H1 (cell line): Measurements from ENCODE around the gene FBXL15. TPM values are rescaled to one million over a fixed set of nuclear protein-coding genes. Genes with fewer than 3 reads are reported as not detected.

Source experiments
- ATF2 ChIP-seq: IDR thresholded peaks from 2 replicates; pipeline ENCODE4 v1.6.1; 2012; ENCODE audit warnings: low read length, inconsistent platforms
- BCL11A ChIP-seq, 2 experiments: IDR thresholded peaks; one replicate each; pipeline ENCODE4 v1.6.1; 2011; ENCODE audit warnings: low read depth in 2 of 2, low read length in 2 of 2, mild to moderate bottlenecking in 2 of 2
- BRCA1 ChIP-seq: IDR thresholded peaks from 2 replicates; pipeline ENCODE4 v1.6.1; 2012; ENCODE audit warnings: low read depth, low read length, improper control_type of control experiment
- CBX5 ChIP-seq: fragments of 300-800, 300-1000 bp; sonication (generic); IDR thresholded peaks from 2 replicates; pipeline ENCODE4 v1.7.1; 2016; ENCODE audit warnings: antibody characterized with exemption, low read length, low read depth
- CHD1 ChIP-seq: IDR thresholded peaks from 2 replicates; pipeline ENCODE4 v1.6.1; 2012; ENCODE audit warnings: low read depth, low read length, improper control_type of control experiment
- CHD2 ChIP-seq: IDR thresholded peaks from 2 replicates; pipeline ENCODE4 v1.6.1; 2012; ENCODE audit warnings: low read length, improper control_type of control experiment
- CTCF ChIP-seq, 3 experiments: IDR thresholded peaks; 1 replicate in 2 of 3; 2 replicates in 1 of 3; pipeline versions ENCODE4 v1.5.1 to v1.6.1; 2011; ENCODE audit warnings: low read length in 3 of 3, mild to moderate bottlenecking in 3 of 3, inconsistent platforms in 2 of 3, low read depth in 1 of 3, moderate library complexity in 1 of 3; ENCODE audit not compliant: insufficient read depth in 1 of 3; ENCODE audit errors: control extremely low read depth in 1 of 3
- EP300 ChIP-seq, 2 experiments: IDR thresholded peaks; 1 replicate in 1 of 2; 2 replicates in 1 of 2; pipeline ENCODE4 v1.6.1; 2011 to 2012; ENCODE audit warnings: low read depth in 2 of 2, low read length in 2 of 2, mild to moderate bottlenecking in 2 of 2, borderline replicate concordance in 1 of 2, inconsistent platforms in 1 of 2, moderate library complexity in 1 of 2
- EZH2 ChIP-seq: fragments of 200-600 bp; sonication (generic); IDR thresholded peaks from 2 replicates; pipeline ENCODE4 v1.7.1; 2012; ENCODE audit warnings: low read depth, mild to moderate bottlenecking, moderate library complexity, low read length, inconsistent platforms; ENCODE audit not compliant: severe bottlenecking
- JUND ChIP-seq: IDR thresholded peaks from 2 replicates; pipeline ENCODE4 v1.6.1; 2011; ENCODE audit warnings: mild to moderate bottlenecking, improper control_type of control experiment, low read length
- KDM1A ChIP-seq: fragments of 200-600, 300-600 bp; sonication (generic); IDR thresholded peaks from 2 replicates; pipeline ENCODE4 v1.7.1; 2016; ENCODE audit warnings: mild to moderate bottlenecking, low read length, borderline replicate concordance
- MAFK ChIP-seq: IDR thresholded peaks from 2 replicates; pipeline ENCODE4 v1.6.1; 2012; ENCODE audit warnings: low read depth, mild to moderate bottlenecking, improper control_type of control experiment, low read length
- NANOG ChIP-seq: IDR thresholded peaks from 2 replicates; pipeline ENCODE4 v1.6.1; 2011; ENCODE audit warnings: low read length, low read depth, mild to moderate bottlenecking, inconsistent platforms; ENCODE audit not compliant: insufficient read depth, poor library complexity, severe bottlenecking
- POLR2A ChIP-seq, 2 experiments: IDR thresholded peaks; 1 replicate in 1 of 2; 2 replicates in 1 of 2; pipeline ENCODE4 v1.6.1; 2011; ENCODE audit warnings: low read depth in 2 of 2, low read length in 2 of 2, mild to moderate bottlenecking in 2 of 2; ENCODE audit errors: control extremely low read depth in 1 of 2
- POLR2AphosphoS5 ChIP-seq: IDR thresholded peaks from 2 replicates; pipeline ENCODE4 v1.6.1; 2011; ENCODE audit warnings: low read depth, low read length
- RBBP5 ChIP-seq: IDR thresholded peaks from 2 replicates; pipeline ENCODE4 v1.7.1; 2012; ENCODE audit warnings: low read depth, mild to moderate bottlenecking, inconsistent platforms, low read length, moderate library complexity, borderline replicate concordance
- SIX5 ChIP-seq: IDR thresholded peaks from 2 replicates; pipeline ENCODE4 v1.6.1; 2011; ENCODE audit warnings: mild to moderate bottlenecking, low read depth, low read length
- SP2 ChIP-seq: IDR thresholded peaks from 2 replicates; pipeline ENCODE4 v1.6.1; 2012; ENCODE audit warnings: mild to moderate bottlenecking, low read length, inconsistent platforms
- TAF1 ChIP-seq: IDR thresholded peaks from 2 replicates; pipeline ENCODE4 v1.6.1; 2011; ENCODE audit warnings: mild to moderate bottlenecking, low read depth, low read length
- YY1 ChIP-seq: IDR thresholded peaks from 2 replicates; pipeline ENCODE4 v1.6.1; 2011; ENCODE audit warnings: low read depth, mild to moderate bottlenecking, low read length
- polyA plus RNA-seq, 7 experiments: library from polyadenylated mRNA; depleted of rRNA in 3 of 7; stranded (reverse) in 5 of 7; unstranded in 2 of 7; fragments of >200 nt in 5 of 7; fragments of 200-250 nt in 2 of 7; gene quantifications; 1 replicate in 5 of 7; 2 replicates in 1 of 7; 4 replicates in 1 of 7; pipeline versions ENCODE4 v1.2.1 to v1.2.3, GENCODE V29; 2011 to 2013; ENCODE audit warnings: missing spikeins in 2 of 7, mixed read lengths in 2 of 7
- total RNA-seq: library from RNA; stranded (reverse); fragmentation: NEBNext Ultra II Directional; extraction: Animal tissue kit (Norgen Biotek cat#: 25700); gene quantifications from 2 replicates; pipeline ENCODE4 v1.2.1, GENCODE V29; 2021

FBXL15 gene
- total and polyA plus RNA-seq, 2 of the 8 experiments (the other 6 are each of a cell fraction or from before 2014, with no cell fraction given) = 11.3 to 22.6 TPM

GRCh38 chr10:102420714-102421506 is at the start of gene FBXL15 (continued):
- TF ChIP-seq CTCF (IDR thresholded peaks at IDR 0.05; ENCODE audit: control extremely low read depth in 1 of 3, insufficient read depth in 1 of 3, low read depth in 1 of 3, low read length in 3 of 3) = no peak
- peak; percentile 73 for TF ChIP-seq YY1
- TF ChIP-seq ATF2 = no peak
- no peak for TF ChIP-seq MAFK
- peak; percentile 13; the same call in 1 of the 2 replicates for TF ChIP-seq SIX5
- TF ChIP-seq POLR2AphosphoS5 = peak; percentile 72
- TF ChIP-seq CBX5 = no peak
- TF ChIP-seq KDM1A = no peak
- no peak for TF ChIP-seq NANOG
- no peak for TF ChIP-seq SP2
- no peak for TF ChIP-seq CHD2
- peak in 1 of 2 experiments; percentile 57; a peak in 1 of 3 replicates for TF ChIP-seq POLR2A (IDR thresholded peaks at IDR 0.05; ENCODE audit: control extremely low read depth in 1 of 2, low read depth in 2 of 2, low read length in 2 of 2)
- TF ChIP-seq TAF1 = peak; percentile 72
- TF ChIP-seq EP300 (IDR thresholded peaks at IDR 0.05; ENCODE audit: borderline replicate concordance in 1 of 2, low read depth in 2 of 2, low read length in 2 of 2) = peak in 1 of 2 experiments; percentile 50; a peak in 1 of 3 replicates
- peak; percentile 83; the same call in 1 of the 2 replicates for TF ChIP-seq RBBP5
- no peak for TF ChIP-seq EZH2
- TF ChIP-seq BCL11A (IDR thresholded peaks at IDR 0.05; ENCODE audit: low read depth in 2 of 2, low read length in 2 of 2) = no peak
- TF ChIP-seq JUND = no peak
- TF ChIP-seq CHD1 = no peak
- no peak for TF ChIP-seq BRCA1
